SK-N-SH treated with all-trans-retinoic acid at 6 μM for 48 hours (cell line): Measurements from ENCODE around the gene GSTP1.

Source experiments
- ATAC-seq: fragments of 200-7000 bp; cut with Tn5 transposase; 3 replicates; pipeline ENCODE4 v1.9.1; 2020; ENCODE audit warnings: mild to moderate bottlenecking, moderate library complexity
- BACH2 ChIP-seq: fragments of 250-450 bp; sonication (Bioruptor Pico); IDR thresholded peaks from 2 replicates; pipeline ENCODE4 v1.9.0; 2021; ENCODE audit warnings: mild to moderate bottlenecking, borderline replicate concordance
- CREB5 ChIP-seq: fragments of 250-450 bp; sonication (Bioruptor Pico); IDR thresholded peaks from 2 replicates; pipeline ENCODE4 v1.5.1; 2020; ENCODE audit warnings: low read depth, mild to moderate bottlenecking, moderate library complexity
- CSDC2 ChIP-seq: fragments of 250-450 bp; sonication (Bioruptor Pico); IDR thresholded peaks from 2 replicates; pipeline ENCODE4 v1.5.0; 2020; ENCODE audit warnings: mild to moderate bottlenecking, moderate library complexity
- CSRNP3 ChIP-seq: fragments of 250-450 bp; sonication (Bioruptor Pico); IDR thresholded peaks from 2 replicates; pipeline ENCODE4 v1.5.1; 2021; ENCODE audit warnings: mild to moderate bottlenecking, moderate library complexity
- ESRRG ChIP-seq: fragments of 250-450 bp; sonication (Bioruptor Pico); IDR thresholded peaks from 2 replicates; pipeline ENCODE4 v1.6.1; 2021; ENCODE audit warnings: mild to moderate bottlenecking
- GLIS3 ChIP-seq: fragments of 250-450 bp; sonication (Bioruptor Pico); IDR thresholded peaks from 2 replicates; pipeline ENCODE4 v1.5.0; 2020; ENCODE audit warnings: mild to moderate bottlenecking, moderate library complexity
- ISL1 ChIP-seq: fragments of 250-450 bp; sonication (Bioruptor Pico); IDR thresholded peaks from 2 replicates; pipeline ENCODE4 v2.1.2; 2022; ENCODE audit warnings: mild to moderate bottlenecking, moderate library complexity
- OSR1 ChIP-seq: fragments of 250-450 bp; sonication (Bioruptor Pico); IDR thresholded peaks from 2 replicates; pipeline ENCODE4 v1.8.0; 2022; ENCODE audit warnings: moderate library complexity, mild to moderate bottlenecking, inconsistent platforms
- POU6F1 ChIP-seq: fragments of 250-450 bp; sonication (Bioruptor Pico); IDR thresholded peaks from 2 replicates; pipeline ENCODE4 v1.8.0; 2021; ENCODE audit warnings: low read depth, mild to moderate bottlenecking, moderate library complexity, borderline replicate concordance
- PPARA ChIP-seq: fragments of 250-450 bp; sonication (Bioruptor Pico); IDR thresholded peaks from 2 replicates; pipeline ENCODE4 v1.5.0; 2020; ENCODE audit warnings: mild to moderate bottlenecking, borderline replicate concordance
- RARB ChIP-seq: fragments of 250-450 bp; sonication (Bioruptor Pico); IDR thresholded peaks from 2 replicates; pipeline ENCODE4 v1.8.0; 2021; ENCODE audit warnings: mild to moderate bottlenecking, moderate library complexity
- SNAI2 ChIP-seq: fragments of 250-450 bp; sonication (Bioruptor Pico); IDR thresholded peaks from 2 replicates; pipeline ENCODE4 v1.5.0; 2020; ENCODE audit warnings: mild to moderate bottlenecking, moderate library complexity
- TCF4 ChIP-seq: fragments of 250-450 bp; sonication (Bioruptor Pico); IDR thresholded peaks from 2 replicates; pipeline ENCODE4 v1.8.0; 2021; ENCODE audit warnings: mild to moderate bottlenecking, moderate library complexity, borderline replicate concordance
- TOX ChIP-seq: fragments of 250-450 bp; sonication (Bioruptor Pico); IDR thresholded peaks from 2 replicates; pipeline ENCODE4 v1.8.0; 2021; ENCODE audit warnings: mild to moderate bottlenecking, moderate library complexity, borderline replicate concordance
- TSHZ2 ChIP-seq: fragments of 250-450 bp; sonication (Bioruptor Pico); IDR thresholded peaks from 2 replicates; pipeline ENCODE4 v1.5.0; 2020; ENCODE audit warnings: mild to moderate bottlenecking, moderate library complexity
- ZC3H10 ChIP-seq: fragments of 250-450 bp; sonication (Bioruptor Pico); IDR thresholded peaks from 2 replicates; pipeline ENCODE4 v1.5.1; 2021; ENCODE audit warnings: mild to moderate bottlenecking, moderate library complexity
- ZFP3 ChIP-seq: fragments of 250-450 bp; sonication (Bioruptor Pico); IDR thresholded peaks from 2 replicates; pipeline ENCODE4 v1.5.0; 2020; ENCODE audit warnings: mild to moderate bottlenecking, moderate library complexity
- ZFP30 ChIP-seq: fragments of 450-650 bp; formaldehyde crosslinking; IDR thresholded peaks from 2 replicates; pipeline ENCODE4 v1.5.0; 2022; ENCODE audit warnings: mild to moderate bottlenecking, moderate library complexity
- ZNF565 ChIP-seq: fragments of 450-650 bp; formaldehyde crosslinking; conservative IDR thresholded peaks from 2 replicates; pipeline ENCODE4 v1.5.0; 2020; ENCODE audit warnings: low read depth, mild to moderate bottlenecking, moderate library complexity
- ZNF70 ChIP-seq: fragments of 450-650 bp; formaldehyde crosslinking; IDR thresholded peaks from 2 replicates; pipeline ENCODE4 v1.5.0; 2020; ENCODE audit warnings: mild to moderate bottlenecking, moderate library complexity
- ZNF8 ChIP-seq: fragments of 450-650 bp; formaldehyde crosslinking; IDR thresholded peaks from 2 replicates; pipeline ENCODE4 v1.5.0; 2020; ENCODE audit warnings: mild to moderate bottlenecking, moderate library complexity

The GSTP1 gene

GRCh38 chr11:67610302-67610868, 26.8 kb downstream of the GSTP1 start:
- ATAC-seq: no peak
- no peak for TF ChIP-seq POU6F1 (CRISPR knock-in tag)
- no peak for TF ChIP-seq ZNF565
- no peak for TF ChIP-seq GLIS3
- no peak for TF ChIP-seq TOX
- no peak for TF ChIP-seq SNAI2
- no peak for TF ChIP-seq CREB5
- TF ChIP-seq ZNF70 (CRISPR knock-in tag): no peak
- TF ChIP-seq, all 23 proteins: peak for 0

GRCh38 chr11:67611165-67611564, 27.6 kb downstream of the GSTP1 start:
- TF ChIP-seq GLIS3: no peak
- TF ChIP-seq TOX: no peak
- TF ChIP-seq OSR1 (CRISPR knock-in tag): no peak
- no peak for TF ChIP-seq ZFP3 (CRISPR knock-in tag)
- TF ChIP-seq ESRRG (CRISPR knock-in tag): no peak
- no peak for TF ChIP-seq ZFP30
- TF ChIP-seq TSHZ2 (CRISPR knock-in tag): no peak
- no peak for TF ChIP-seq TCF4 (CRISPR knock-in tag)
- TF ChIP-seq RARB (CRISPR knock-in tag): no peak
- no peak for TF ChIP-seq ZC3H10 (CRISPR knock-in tag)
- TF ChIP-seq SNAI2: no peak
- no peak for TF ChIP-seq BACH2 (CRISPR knock-in tag)
- TF ChIP-seq ZNF565: no peak
- no peak for TF ChIP-seq CSDC2 (CRISPR knock-in tag)
- no peak for TF ChIP-seq ZNF70 (CRISPR knock-in tag)
- TF ChIP-seq, all 23 proteins: peak for 0
- no peak for ATAC-seq

GRCh38 chr11:67611704-67612587, 28.3 kb downstream of the GSTP1 start:
- TF ChIP-seq TCF4 (CRISPR knock-in tag) (no peak), ZNF565 (no peak), ZFP3 (CRISPR knock-in tag) (no peak), TOX (no peak), GLIS3 (no peak)
- ATAC-seq: no peak

GRCh38 chr11:67612751-67613150, 29.1 kb downstream of the GSTP1 start:
- TF ChIP-seq ESRRG (CRISPR knock-in tag) (no peak), TCF4 (CRISPR knock-in tag) (no peak), PPARA (no peak), TOX (no peak), SNAI2 (no peak), ZNF8 (CRISPR knock-in tag) (no peak), CREB5 (no peak), ZNF70 (CRISPR knock-in tag) (no peak), ISL1 (CRISPR knock-in tag) (no peak), CSRNP3 (CRISPR knock-in tag) (no peak)
- no peak for ATAC-seq
